NCI-H774 (cell line): Measurements from ENCODE around the gene PRODH.
"Not testable (repeated sequence)": the region's sequence is repeated elsewhere in the genome, so short reads cannot be mapped to it uniquely, and the experiment has no call there.

ENCODE experiments used
- DNase-seq: peaks from one replicate; lab custom pipeline; 2025; lab: John Stamatoyannopoulos, UW

The PRODH gene

GRCh38 chr22:18935889-18936529 is at the start of gene PRODH:
PRODH (minus strand) TSS chr22:18936293; CDS start chr22:18936287, 6 bp downstream.
- no peak for DNase-seq

DNA sequence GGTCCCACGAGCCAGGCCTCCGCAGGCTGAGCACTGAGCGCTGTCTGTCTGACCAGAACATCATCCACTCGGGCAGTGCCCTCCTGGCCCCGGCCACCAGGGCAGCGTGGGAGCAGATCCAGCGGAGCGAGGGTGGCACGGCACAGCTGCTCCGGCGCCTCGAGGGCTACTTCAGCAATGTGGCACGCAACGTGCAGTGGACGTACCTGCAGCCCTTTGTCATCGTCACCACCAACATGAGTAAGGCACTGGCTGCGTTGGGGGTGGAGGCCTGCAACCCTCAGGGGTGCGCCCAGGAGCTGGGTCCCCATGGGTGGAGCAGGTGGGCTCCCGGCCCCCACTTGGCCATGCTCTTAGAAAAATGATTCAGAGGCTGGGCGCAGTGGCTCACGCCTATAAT is 49.7 kb upstream of the PRODH start:
- DNase-seq: no peak

DNA sequence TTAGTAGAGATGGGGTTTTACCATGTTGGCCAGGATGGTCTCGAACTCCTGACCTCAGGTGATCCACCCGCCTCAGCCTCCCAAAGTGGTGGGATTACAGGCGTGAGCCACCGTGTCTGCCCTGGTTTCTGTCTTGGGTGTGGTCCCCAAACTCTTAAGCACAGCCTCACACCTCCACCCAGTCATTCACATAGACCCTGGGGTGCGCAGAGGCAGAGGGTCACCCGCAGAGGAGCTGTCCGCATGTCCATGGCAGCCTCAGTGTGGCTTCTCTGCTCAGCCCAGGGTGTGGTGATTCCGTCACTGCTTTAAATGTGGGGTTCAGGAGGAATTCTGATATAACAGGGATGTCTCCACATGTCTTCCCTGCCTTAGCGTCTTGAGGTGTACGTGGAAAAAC is 48.5 kb upstream of the PRODH start:
- no peak for DNase-seq

GRCh38 chr22:18983120-18983651 is 47.1 kb upstream of the PRODH start:
- no peak for DNase-seq

- DNase-seq: no peak
Measured at GRCh38 chr22:18980829-18981228, 44.7 kb upstream of the PRODH start.

- DNase-seq: no peak
Measured at GRCh38 chr22:18979957-18980356, 43.9 kb upstream of the PRODH start.

- DNase-seq: no peak
Measured at GRCh38 chr22:18978506-18978905, 42.4 kb upstream of the PRODH start.

- no peak for DNase-seq
Measured at GRCh38 chr22:18977824-18978425, 41.8 kb upstream of the PRODH start.

GRCh38 chr22:18976197-18976751 is 40.2 kb upstream of the PRODH start:
- DNase-seq: no peak

- DNase-seq: no peak
Measured at GRCh38 chr22:18975434-18976196, 39.5 kb upstream of the PRODH start.

GRCh38 chr22:18974477-18975180 is 38.5 kb upstream of the PRODH start:
- no peak for DNase-seq

DNA sequence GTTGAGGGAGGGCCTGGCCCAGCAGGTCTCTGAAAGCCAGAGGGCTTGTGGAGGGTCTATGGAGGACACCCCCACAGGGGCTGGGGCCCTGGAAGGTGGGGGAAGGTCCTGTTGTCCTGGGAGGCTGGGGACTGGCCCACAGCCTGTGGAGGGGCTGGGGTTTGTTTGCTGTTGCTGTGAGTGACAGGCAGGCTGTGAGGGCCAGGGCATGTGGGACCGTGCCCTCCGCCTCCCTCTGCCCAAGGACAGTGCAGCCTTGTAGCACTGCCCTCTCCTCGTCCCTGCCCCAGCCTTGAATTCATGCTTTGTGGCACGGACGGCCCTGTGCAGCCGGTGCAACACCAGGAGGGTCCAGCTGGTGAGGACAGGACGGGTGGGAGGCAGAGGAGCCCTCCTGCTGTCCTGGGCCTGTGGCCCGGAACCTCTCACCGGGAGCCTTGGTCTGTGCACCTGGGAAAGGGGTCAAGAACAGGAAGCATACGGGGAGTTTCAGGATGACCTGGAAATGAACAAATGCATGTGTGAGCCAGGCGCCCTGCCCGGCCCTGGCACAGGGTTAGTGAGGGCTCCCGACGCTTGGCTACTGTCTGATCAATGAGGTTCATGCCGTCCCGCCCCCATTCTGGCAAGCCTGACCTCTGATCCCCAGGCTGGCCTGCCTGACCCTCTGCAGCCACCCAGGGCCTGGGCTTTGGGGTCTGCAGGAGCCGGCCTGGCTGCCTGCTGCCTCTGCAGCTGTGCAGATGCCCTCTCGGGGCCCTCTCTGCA is 37.4 kb upstream of the PRODH start:
- no peak for DNase-seq

DNA sequence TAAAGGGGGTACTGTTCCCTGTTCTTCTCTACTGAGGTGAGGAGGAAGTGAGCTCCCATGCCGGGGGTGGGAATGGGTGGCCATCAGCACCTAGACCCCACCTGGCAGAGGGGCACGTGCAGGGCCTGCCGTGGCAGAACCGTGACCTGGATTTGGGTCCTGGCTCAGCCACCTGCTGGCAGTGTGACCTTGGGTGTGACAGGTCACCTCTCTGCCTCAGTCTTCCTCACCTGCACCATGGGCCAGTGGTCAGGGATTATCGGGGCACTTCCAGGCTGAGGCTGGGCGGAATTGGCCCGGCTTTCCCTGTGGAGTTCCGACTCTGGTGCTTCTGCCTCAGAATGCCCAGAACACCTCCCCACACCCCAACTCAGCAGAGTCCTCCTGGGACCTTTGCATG is 36.5 kb upstream of the PRODH start:
- DNase-seq: not testable (repeated sequence)

DNA sequence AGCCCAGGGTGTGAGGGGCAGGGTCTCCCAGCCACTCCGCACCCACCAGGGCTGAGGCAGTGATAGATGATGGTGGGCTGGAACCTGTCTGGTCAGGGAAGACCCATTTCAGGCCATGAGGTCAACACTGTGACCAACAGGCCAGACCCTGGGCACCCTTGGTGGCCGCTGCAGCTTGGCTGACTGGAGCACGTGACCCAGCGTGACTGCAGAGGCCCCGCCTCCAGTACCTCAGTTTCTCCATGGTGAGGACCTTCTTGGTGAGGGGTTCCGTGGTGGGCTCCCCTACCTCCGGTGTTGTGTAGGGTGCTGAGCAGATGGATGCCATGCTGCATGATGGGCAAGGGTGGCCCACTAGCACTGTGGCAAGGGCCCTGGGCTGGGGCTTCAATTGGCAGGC is 35.9 kb upstream of the PRODH start:
- not testable (repeated sequence) for DNase-seq

DNA sequence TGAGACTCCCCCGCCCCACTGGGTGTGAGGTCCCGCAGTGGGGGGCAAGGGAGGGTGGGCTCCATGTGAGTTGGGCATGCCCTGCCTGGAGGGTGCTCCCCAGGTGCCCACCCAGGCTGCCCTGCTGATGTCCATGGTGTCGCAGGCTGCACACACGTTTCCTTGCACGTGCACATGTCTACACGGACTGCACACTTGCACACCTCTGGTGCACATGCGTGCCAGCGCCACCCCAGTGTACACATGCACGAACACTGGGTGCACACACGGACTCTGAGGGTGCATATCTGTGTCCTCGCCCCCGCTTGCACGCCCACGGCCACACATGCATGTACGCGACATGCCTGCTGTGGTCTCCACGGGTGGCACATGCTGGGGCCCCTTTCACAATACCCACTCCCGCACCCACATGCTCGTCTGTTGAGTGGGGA is 35.2 kb upstream of the PRODH start:
- no peak for DNase-seq

- DNase-seq: no peak
Measured at GRCh38 chr22:18970948-18971315, 34.8 kb upstream of the PRODH start.

DNA sequence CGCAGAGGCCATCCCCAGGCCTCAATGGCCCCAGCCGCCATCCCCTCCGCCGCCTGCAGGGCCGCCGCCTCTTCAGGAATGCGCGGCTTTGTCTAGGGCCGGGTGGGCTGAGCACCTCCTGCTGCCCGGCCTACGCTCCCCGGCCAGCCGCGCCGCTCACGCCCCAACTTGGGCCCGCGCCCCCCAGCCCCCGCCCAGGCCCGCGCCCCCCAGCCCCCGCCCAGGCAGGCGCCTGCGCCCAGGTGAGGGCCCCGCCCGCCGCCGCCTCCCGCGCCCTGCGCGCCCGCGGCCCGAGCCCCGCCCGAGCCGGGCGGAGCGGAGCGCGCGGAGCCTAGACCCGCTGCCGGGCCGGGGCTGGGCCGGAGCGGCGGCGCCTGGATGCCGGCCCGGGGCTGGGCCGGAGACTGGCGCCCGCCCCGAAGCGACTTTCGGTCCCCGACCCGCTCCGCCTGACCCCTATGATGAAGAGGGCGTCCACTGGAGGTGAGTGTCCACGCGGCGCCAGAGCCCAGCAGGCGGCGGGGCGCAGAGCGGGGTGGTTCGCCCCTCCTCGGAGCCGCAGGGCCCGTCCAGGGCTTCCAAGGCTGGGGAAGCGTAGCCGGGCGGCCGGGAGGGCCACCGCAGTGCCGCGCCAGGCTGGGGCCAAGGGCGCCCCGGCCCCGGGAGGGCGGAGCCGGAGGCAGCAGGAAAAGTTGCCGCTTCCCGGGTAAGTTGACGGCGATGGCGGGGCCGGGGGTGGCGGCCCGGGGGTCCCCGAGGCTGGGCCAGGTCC is 34.3 kb upstream of the PRODH start:
- DNase-seq: peak; percentile 32

DNA sequence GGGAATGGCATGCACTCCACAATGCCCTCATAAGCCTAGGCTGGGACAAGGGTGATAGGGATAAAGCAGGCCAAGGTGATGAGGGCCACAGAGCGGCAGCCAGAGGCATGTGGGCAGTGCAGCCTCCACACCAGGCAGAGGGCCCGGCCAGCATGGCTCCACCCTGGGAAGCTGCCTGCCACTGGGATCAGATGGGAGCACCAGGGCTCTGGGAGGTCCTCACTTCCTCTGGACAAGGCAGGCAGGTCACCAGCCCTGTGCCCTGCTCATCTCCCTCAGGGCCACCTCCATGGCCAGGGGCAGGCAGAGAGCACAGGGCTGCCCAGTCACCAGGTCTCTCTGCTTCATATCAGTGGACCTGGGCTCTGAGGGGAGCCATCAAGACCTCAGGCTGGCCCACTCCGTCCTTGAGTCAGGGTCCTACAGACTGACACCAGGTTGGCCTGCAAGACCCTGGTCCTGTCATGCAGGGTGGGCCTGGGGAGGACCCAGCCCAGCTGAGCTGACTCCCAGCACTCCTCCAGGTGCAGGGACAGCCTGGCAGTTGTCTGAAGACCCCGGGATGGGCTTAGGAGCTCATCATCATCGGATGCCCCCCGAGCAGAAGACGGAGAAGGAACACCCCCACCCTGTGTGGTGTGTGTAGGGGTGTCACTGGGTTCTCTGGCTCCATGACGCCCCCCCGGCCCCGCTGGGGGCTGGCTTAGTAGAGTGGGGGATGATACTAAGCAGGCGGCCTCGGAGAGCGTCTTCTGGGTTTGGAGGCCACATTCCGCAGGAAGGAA is 33.3 kb upstream of the PRODH start:
- not testable (repeated sequence) for DNase-seq

- DNase-seq: no peak
Measured at GRCh38 chr22:18968011-18968749, 32.1 kb upstream of the PRODH start.
